Measurements from ENCODE around the gene AGRP.
"Not testable (repeated sequence)": the region's sequence is repeated elsewhere in the genome, so short reads cannot be mapped to it uniquely, and the experiment has no call there.

The AGRP gene

GRCh38 chr16:67504031-67505021 lies 21.0 kb upstream of the AGRP start:
- peak; percentile 86 for DNase-seq

- DNase-seq = no peak
Measured at GRCh38 chr16:67499106-67499505, 15.8 kb upstream of the AGRP start.

- DNase-seq = peak; percentile 54
Measured at GRCh38 chr16:67490335-67491096, 7.2 kb upstream of the AGRP start.

- DNase-seq = no peak
Measured at GRCh38 chr16:67489401-67490083, 6.2 kb upstream of the AGRP start.

GRCh38 chr16:67487561-67487960 lies 4.2 kb upstream of the AGRP start:
- not testable (repeated sequence) for DNase-seq

- DNase-seq = no peak
Measured at GRCh38 chr16:67486805-67487204, 3.5 kb upstream of the AGRP start.

- DNase-seq = no peak
Measured at GRCh38 chr16:67483731-67484525, 581 bp upstream of the AGRP start.

GRCh38 chr16:67482233-67482924 lies 968 bp downstream of the AGRP start:
- DNase-seq = peak; percentile 52

GRCh38 chr16:67481561-67482232 lies 1.6 kb downstream of the AGRP start:
- peak; percentile 68 for DNase-seq

- peak; percentile 99 for DNase-seq
Measured at GRCh38 chr16:67480833-67481560, 2.4 kb downstream of the AGRP start, which contains the start of gene ATP6V0D1. Gene ATP6V0D1, minus strand, starts transcription at chr16:67481157. Its CDS starts 71 bp downstream, at chr16:67481086.

- DNase-seq = no peak
Measured at GRCh38 chr16:67477960-67478554, 5.3 kb downstream of the AGRP start.

GRCh38 chr16:67474551-67475455 lies 8.5 kb downstream of the AGRP start:
- DNase-seq = peak; percentile 56

GRCh38 chr16:67471758-67472384 lies 11.5 kb downstream of the AGRP start:
- DNase-seq = no peak

GRCh38 chr16:67470359-67470758 lies 13.0 kb downstream of the AGRP start:
- DNase-seq = peak; percentile 79

- no peak for DNase-seq
Measured at GRCh38 chr16:67468731-67469130, 14.6 kb downstream of the AGRP start.

- DNase-seq = no peak
Measured at GRCh38 chr16:67466581-67466980, 16.8 kb downstream of the AGRP start.

- DNase-seq = no peak
Measured at GRCh38 chr16:67464565-67464964, 18.8 kb downstream of the AGRP start.

- DNase-seq = no peak
Measured at GRCh38 chr16:67463691-67464090, 19.7 kb downstream of the AGRP start.
